Activated CD8-positive, alpha-beta memory T cell treated with anti-CD3 and anti-CD28 coated beads, Interleukin-2, amount 50 U/mL, for 4 hours (primary cell): ENCODE measurements around the gene SLC7A10.
"Not testable (repeated sequence)": the region's sequence is repeated elsewhere in the genome, so short reads cannot be mapped to it uniquely, and the experiment has no call there.

Experiments used
- DNase-seq: peaks from one replicate; pipeline ENCODE4 v3.0.0-alpha.2; 2020

Gene SLC7A10

DNA sequence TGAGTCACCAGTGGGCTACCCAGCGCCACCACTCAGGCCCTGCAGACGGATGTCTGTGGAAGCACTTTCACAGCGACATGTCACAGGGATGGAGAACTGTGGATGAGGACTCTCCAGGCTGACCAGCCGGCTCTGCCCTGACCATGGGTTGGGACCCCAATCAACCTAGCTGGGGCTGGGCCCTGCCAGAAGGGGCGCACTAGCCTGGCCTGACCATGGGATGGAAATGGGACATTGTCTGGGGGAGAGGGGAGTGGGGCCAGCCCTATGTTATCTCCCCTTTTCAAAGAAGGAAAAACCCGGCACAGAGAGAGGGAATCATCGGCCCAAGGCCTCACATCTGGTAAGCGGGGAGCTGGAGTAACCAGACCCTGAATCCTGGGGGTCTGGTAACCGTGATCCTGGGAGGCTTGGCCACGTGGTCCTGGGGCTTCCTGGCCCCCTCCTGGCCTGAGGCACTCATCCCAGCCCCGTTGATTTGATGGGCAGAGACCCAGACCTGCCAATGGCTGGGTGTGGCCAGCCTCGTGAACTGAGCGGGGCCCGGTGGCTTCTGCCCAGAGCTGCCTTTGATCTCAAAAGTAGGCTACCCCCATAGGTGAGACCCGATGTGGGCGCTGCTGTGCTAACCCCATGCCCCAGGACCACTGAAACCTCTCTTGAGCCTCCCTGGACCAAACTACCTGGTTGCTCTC, 11.2 kb upstream of the SLC7A10 start:
- no peak for DNase-seq

DNA sequence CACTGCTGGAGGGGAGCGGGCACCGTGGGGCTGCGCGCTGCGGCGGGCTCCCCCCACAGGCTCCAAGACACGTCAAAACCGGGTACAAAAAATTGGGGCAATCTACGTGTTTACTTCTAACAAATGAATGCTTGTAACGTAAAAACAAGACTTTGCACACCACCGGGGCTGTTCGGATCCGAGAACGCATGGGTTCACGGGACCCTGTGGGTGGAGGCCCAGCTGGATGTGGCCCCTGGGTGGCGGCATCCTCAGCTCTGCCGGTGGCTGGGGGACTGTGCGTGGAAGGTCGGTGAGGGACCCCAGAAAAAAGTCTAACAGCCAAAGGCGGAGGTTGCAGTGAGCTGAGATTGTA, 10.3 kb upstream of the SLC7A10 start:
- DNase-seq = no peak

DNA sequence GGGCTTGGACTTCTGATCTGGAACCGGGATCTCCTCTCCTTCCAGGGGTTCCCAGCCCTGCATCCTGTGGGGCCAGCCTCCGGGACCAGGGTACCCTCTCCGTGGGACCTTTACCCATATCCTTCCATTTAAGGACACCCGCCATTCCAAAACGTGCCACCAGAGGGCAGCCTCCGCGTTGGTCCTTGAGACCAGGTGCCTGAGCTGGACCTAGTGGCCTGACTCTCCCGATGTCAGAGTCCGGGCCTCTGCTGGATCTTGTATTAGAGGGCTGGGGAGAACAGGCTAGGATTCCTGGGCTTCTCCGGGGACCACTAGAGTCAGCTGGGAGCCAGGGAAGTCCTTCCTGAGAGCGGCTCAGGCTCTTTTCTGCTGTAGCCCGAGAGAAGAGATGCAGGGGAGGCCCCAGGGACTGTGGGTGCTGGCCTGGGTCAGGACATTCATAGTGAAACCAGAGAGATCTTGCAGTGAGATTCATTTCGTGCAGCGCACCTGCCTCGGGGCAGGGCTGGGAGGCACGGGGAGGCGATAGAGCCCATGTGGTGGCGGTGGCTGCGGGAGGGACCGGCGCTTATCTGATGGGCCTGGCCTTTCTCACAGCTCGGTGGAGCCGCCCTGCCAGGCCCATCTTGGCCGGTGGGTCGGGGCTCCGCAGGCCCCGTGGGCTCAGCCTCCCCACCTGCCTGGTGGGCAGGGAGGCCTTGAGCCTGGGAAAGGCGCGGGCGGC, 9.8 kb upstream of the SLC7A10 start:
- DNase-seq = peak; percentile 80

DNA sequence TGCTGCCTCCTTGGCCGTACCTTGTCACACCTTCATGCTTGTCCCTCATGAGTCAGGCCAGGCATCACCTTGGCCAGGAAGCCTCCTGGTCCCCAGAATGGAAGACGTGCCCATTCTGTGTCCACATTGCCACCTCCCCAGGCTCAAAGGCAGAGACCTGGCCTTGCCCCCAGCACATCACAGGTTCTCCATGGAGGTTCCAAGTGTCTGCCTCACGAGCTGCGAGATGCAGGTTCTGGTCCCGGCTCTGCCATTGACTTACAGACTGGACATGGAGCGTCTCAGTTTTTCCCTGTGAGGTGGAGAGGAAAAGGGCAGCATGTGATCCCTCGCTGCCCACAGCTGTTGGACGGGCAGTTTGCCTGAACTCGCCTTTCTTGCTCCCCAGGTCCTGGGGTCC, 9.1 kb upstream of the SLC7A10 start:
- no peak for DNase-seq

GRCh38 chr19:33234092-33234491, 8.4 kb upstream of the SLC7A10 start:
- DNase-seq = no peak

DNA sequence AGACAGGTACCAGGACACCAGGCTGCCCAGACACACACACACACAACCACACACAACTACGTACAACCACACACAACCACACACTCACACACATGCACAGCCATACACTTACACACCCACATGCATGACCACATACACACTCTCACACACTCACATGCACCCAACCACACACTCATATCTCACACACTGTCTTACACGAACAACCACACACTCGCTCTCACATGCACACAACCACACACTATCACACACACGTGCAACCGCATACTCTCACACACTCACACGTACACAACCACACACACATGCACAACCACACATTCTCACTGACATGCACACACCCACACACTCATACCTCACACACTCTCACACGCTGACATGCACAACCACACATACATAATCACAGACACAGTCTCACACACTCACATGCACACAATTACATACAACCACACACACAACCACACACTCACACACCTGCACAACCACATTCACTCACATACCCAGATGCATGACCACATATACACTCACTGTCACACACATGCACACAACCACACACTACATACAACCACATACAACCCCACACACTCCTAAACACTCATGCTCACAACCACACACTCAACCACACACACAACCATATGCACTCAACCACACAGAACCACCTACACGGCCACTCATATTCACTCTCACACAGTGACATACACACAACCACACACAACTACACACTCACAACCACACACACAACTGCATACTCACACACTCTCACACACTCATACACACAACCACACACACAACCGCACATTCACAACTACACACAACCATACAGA, 7.6 kb upstream of the SLC7A10 start:
- DNase-seq = no peak

- no peak for DNase-seq
These were observed 7.0 kb upstream of the SLC7A10 start for GRCh38 chr19:33232656-33233055.

DNA sequence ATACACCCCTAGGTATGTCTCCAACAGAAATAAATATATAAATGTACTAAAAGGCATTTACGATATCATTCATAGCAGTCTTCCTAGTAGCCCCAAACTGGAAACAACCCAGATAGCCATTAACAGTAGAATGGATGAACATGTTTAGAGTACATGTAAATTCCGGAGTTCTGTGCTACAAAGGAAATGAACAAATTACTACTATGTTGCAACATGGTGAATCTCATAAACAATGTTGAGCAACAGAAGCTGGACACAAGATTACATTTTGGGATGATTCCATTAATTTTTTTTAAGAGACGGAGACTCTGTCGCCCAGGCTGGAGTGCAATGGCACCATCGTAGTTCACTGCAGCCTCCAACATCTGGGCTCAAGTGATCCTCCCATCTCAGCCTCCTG, 5.9 kb upstream of the SLC7A10 start:
- no peak for DNase-seq

DNA sequence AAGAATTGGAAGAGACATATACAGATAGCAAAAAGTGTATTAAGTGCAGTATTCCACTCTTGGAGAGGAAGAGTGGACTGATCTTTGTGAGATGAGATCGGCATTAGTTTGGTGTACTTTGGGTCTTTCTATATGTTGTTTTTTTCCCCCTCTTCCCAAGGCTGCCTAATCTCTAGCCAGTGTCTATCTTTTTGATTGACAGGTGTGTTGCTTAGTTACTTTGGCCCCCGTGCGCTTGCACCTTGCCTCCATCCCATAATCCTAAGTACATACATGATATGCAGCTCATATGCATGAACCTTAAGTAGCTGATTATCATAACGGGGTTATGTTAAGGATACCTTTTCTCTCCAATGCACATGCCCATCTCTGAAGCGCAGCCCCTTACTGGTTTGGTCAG, 4.3 kb upstream of the SLC7A10 start:
- no peak for DNase-seq

DNA sequence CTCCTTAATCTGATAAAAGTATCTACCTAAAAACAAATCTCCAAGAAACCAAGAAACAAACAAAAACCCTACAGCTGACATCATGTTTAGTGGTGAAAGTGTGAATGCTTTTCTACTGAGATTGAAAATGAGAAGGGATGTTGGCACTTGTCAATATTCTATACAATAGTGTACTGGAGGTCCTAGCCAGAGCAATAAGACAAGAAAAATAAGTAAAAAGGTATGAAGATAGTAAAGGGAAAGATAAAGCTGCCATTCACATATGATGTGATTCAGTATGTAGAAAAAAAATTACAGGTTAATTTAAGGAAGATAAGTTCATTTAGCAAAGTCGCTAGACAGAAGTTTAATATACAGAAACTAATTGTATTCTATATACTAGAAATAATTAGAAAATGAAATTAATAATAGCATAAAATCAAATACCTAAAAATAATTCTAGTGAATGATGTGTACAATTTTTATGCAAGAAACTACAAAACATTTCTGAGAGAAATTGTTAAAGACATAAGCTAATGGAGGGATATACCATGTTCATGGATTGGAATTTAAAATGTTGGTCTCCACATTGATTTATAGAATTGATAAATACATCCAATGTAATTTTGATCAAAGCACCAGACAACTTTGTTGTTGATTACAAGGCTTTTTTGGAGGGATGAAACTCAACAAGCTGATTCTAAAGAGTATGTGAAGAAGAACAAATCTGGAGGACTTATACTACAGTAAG, 2.4 kb upstream of the SLC7A10 start:
- no peak for DNase-seq

GRCh38 chr19:33227242-33227650, 1.6 kb upstream of the SLC7A10 start:
- no peak for DNase-seq

- DNase-seq = no peak
These were observed 1.0 kb upstream of the SLC7A10 start for GRCh38 chr19:33226550-33227241.

DNA sequence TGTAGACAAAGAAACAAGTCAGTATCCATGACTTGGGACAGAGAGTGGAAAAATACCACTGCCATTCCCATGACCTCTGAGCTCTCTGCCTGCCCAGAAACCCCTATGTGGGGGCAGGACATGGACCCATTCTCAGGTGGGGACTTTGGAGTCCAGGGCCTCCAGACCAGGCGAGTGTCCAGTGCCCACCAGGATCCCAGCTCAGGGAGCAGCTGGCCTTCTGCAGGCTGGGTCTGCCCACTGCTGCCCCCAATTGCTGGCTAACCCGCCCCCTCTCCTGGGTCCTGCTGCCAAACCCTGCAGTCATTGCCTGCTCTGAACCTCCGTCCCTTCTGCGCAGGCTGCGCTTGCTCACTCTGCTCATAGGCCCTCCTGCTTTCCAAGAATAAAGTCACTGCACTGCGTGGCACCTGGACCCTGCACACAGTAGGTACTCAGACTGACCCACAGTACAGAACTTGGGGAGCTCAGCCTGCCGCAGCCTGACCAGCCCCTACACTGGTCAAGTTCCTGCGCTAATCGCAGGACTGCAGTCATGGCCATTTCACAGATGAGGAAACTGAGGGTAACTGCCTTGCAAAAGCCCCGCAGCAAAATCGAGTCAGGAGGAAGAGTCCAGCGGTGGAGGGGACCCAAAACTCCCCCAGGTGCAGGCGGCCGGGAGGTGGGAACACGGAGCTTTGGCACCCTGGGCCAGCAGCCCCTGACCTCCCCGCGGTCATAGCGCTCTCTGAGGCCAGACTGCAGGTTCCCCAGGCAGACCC, 774 bp downstream of the SLC7A10 start:
- no peak for DNase-seq

- DNase-seq = not testable (repeated sequence)
These were observed 3.4 kb downstream of the SLC7A10 start for GRCh38 chr19:33222255-33222654.

DNA sequence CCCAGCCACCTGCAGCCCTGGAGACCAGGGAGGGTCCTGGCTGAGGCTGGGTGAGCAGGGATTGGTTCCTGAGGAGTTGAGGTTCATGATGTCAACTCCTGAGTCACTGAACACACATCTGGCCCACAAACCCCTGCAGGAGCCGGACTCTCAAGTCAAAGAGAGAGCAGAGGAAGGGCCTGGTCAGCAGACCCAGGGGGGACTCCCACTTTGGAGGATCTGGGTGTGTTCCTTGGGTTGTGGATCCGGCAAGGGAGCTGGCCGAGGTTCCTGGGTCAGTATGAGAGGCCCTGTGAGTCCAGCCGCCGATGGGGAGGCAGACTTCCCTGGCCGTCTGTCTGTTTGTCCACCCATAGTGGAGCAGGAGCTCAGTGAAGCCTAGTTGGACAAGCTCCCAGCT, 4.0 kb downstream of the SLC7A10 start:
- DNase-seq = no peak

GRCh38 chr19:33220735-33221134, 4.9 kb downstream of the SLC7A10 start:
- DNase-seq = no peak

DNA sequence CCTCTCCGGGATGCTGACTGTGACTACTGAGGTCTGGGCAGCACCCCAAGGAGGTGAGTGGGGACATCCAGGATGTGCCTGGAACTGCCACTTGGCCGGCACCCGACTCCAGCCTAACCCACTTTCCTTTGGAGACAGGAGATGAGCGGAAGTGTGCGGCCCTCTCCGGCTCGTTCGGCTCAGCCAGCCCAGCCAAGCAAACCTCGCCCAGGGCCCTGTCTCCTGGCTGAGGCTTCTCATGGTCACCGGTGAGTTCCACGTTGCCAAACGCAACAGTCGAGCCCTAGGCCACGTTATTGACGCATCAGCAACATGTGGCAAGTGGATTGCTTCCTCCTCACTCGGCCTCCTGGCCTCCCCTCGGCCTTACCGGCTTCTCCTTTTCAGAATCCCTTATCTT, 5.5 kb downstream of the SLC7A10 start:
- DNase-seq = no peak

- DNase-seq = no peak
These were observed 6.3 kb downstream of the SLC7A10 start for GRCh38 chr19:33219261-33219815.

DNA sequence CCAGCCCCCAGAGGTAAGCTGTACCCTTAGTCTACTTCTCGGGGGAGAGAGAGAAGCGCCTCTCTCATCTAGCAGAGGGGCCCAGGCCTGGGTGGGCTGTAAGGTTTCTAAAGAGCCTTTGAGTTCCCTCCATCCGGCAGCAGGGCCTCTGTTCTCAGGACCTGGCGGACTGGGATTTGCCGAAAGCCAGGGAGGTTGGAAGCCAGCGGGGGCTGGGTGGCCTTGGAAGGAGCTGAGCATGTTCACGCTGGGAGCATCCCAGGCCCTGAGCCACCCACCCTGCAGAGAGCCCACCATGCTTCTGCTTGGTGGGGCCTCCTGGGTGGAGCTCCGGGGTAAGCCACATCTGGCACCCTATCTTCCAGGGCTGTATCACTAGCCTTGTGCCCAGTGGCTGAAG, 7.8 kb downstream of the SLC7A10 start:
- no peak for DNase-seq

DNA sequence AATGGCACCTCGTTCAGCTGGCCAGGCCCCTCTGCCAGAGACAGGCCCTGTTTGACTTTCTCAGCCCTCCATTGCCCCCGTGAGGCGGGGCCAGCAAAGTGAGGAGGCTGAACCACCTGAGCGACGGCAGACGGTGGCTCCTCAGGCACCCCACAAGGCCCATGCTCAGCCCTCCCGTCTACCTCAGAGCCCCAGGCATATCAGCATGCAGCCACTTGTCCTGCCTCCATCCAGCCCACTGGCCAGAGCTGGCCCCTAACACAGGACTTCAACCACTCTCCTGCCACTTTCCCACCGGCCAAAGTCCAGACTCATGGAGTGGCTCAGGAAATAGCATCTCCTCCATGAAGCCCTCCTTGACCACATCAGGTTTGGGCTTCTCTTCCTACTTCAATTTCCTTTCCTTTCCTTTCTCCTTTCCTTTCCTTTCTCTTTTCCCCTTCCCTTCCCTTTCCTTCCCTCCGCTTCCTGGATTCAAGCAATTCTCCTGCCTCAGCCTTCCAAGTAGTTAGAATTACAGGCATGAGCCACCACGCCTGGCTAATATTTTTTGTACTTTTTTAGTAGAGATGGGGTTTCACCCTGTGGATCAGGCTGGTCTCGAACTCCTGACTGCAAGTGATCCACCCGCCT, 9.3 kb downstream of the SLC7A10 start:
- DNase-seq = no peak
